SK-N-SH (cell line): ENCODE results near the gene ROR2. TPM values are rescaled to one million over a fixed set of nuclear protein-coding genes. Genes with fewer than 3 reads are reported as not detected.

Source experiments
- CTCF ChIA-PET: fragments of 300-600, 350-600 bp; formaldehyde crosslinking; extraction: SDS; loops from one replicate; lab custom pipeline; 2021; lab: Yijun Ruan, JAX
- POLR2A ChIA-PET: fragments of 350-600 bp; sonication (Branson Sonifier 250); formaldehyde crosslinking; extraction: SDS; loops from one replicate; lab custom pipeline; 2020; ENCODE audit warnings: antibody characterized with exemption, inconsistent platforms; lab: Yijun Ruan, JAX
- DNase-seq: peaks from one replicate; pipeline ENCODE4 v3.0.0; 2012
- H2AFZ ChIP-seq: fragments of 200-600 bp; sonication (generic); 2 replicates; pipeline ENCODE4 v1.8.1; 2016; ENCODE audit warnings: antibody characterized with exemption, mild to moderate bottlenecking, low read depth
- H3F3A ChIP-seq: fragments of 200-600 bp; sonication (generic); replicated peaks from 2 replicates; pipeline ENCODE3; 2016; ENCODE audit warnings: antibody characterized with exemption, mild to moderate bottlenecking; ENCODE audit not compliant: insufficient read depth
- H3K27ac ChIP-seq, 2 experiments: fragments of 200-500 bp in 1 of 2; fragments of 200-600 bp in 1 of 2; sonication (Bioruptor generic) in 1 of 2; sonication (generic), shearing (Covaris generic) in 1 of 2; 2 replicates each; pipeline versions ENCODE4 v1.5.1 to v1.6.1; 2014 to 2016; ENCODE audit warnings: low read depth in 2 of 2, inconsistent platforms in 1 of 2, low read length in 1 of 2, mild to moderate bottlenecking in 1 of 2, mixed read lengths in 1 of 2
- H3K27me3 ChIP-seq: fragments of 200-600 bp; sonication (generic), shearing (Covaris generic); 2 replicates; pipeline ENCODE4 v1.6.1; 2016; ENCODE audit warnings: mixed run types; ENCODE audit not compliant: insufficient read depth
- H3K36me3 ChIP-seq, 2 experiments: fragments of 200-500 bp in 1 of 2; fragments of 200-600 bp in 1 of 2; sonication (Bioruptor generic) in 1 of 2; sonication (generic) in 1 of 2; replicated peaks in 1 of 2; 2 replicates each; pipeline versions ENCODE3 to v1.5.1; 2014 to 2016; ENCODE audit warnings: low read length in 1 of 2, mild to moderate bottlenecking in 1 of 2; ENCODE audit not compliant: insufficient read depth in 2 of 2, control insufficient read depth in 1 of 2
- H3K4me1 ChIP-seq, 2 experiments: fragments of 200-500 bp in 1 of 2; fragments of 200-600 bp in 1 of 2; sonication (Bioruptor generic) in 1 of 2; sonication (generic), shearing (Covaris generic) in 1 of 2; 2 replicates each; pipeline versions ENCODE4 v1.5.1 to v1.6.1; 2014 to 2016; ENCODE audit warnings: low read depth in 1 of 2, low read length in 1 of 2, mixed run types in 1 of 2; ENCODE audit not compliant: insufficient read depth in 2 of 2, control insufficient read depth in 1 of 2
- H3K4me2 ChIP-seq: fragments of 200-600 bp; sonication (generic), shearing (Covaris generic); 2 replicates; pipeline ENCODE4 v1.6.1; 2017; ENCODE audit warnings: mixed run types
- H3K4me3 ChIP-seq, 2 experiments: fragments of 200-500 bp in 1 of 2; fragments of 200-600 bp in 1 of 2; sonication (Bioruptor generic) in 1 of 2; sonication (generic), shearing (Covaris generic) in 1 of 2; 2 replicates each; pipeline versions ENCODE4 v1.5.1 to v1.8.1; 2014 to 2016; ENCODE audit warnings: low read depth in 2 of 2, inconsistent platforms in 1 of 2, low read length in 1 of 2, mild to moderate bottlenecking in 1 of 2, mixed read lengths in 1 of 2, moderate library complexity in 1 of 2
- H3K79me2 ChIP-seq: fragments of 200-600 bp; sonication (generic); 2 replicates; pipeline ENCODE4 v1.8.1; 2017; ENCODE audit warnings: mild to moderate bottlenecking; ENCODE audit not compliant: insufficient read depth
- H3K9ac ChIP-seq: fragments of 200-600 bp; sonication (generic); 2 replicates; pipeline ENCODE4 v1.6.1; 2017; ENCODE audit warnings: mixed run types
- H3K9me2 ChIP-seq: fragments of 200-600 bp; sonication (generic); 2 replicates; pipeline ENCODE4 v1.6.1; 2017; ENCODE audit warnings: mixed run types
- H3K9me3 ChIP-seq: fragments of 200-600 bp; sonication (generic); 2 replicates; pipeline ENCODE4 v1.6.1; 2017; ENCODE audit warnings: mixed run types, mild to moderate bottlenecking, moderate library complexity
- H4K20me1 ChIP-seq: fragments of 200-600 bp; sonication (generic); 2 replicates; pipeline ENCODE4 v1.6.1; 2017; ENCODE audit warnings: mild to moderate bottlenecking, mixed run types; ENCODE audit not compliant: insufficient read depth
- ELF1 ChIP-seq: IDR thresholded peaks from 2 replicates; pipeline ENCODE4 v1.4.0; 2012
- EP300 ChIP-seq, 2 experiments: IDR thresholded peaks; 2 replicates each; pipeline versions ENCODE4 v1.4.0 to v1.6.1; 2012; ENCODE audit warnings: borderline replicate concordance in 1 of 2, low read depth in 1 of 2, low read length in 1 of 2
- EZH2phosphoT487 ChIP-seq: fragments of 200-600 bp; sonication (generic); IDR thresholded peaks from 2 replicates; pipeline ENCODE4 v1.6.1; 2017; ENCODE audit warnings: low read depth, mixed run types, mild to moderate bottlenecking, antibody characterized with exemption, moderate library complexity, borderline replicate concordance
- GABPA ChIP-seq: IDR thresholded peaks from 2 replicates; pipeline ENCODE4 v1.4.0; 2012; ENCODE audit warnings: low read depth, mild to moderate bottlenecking
- MAX ChIP-seq: IDR thresholded peaks from 2 replicates; pipeline ENCODE4 v1.4.0; 2012; ENCODE audit warnings: low read depth
- NFIC ChIP-seq: IDR thresholded peaks from 2 replicates; pipeline ENCODE4 v1.4.0; 2012; ENCODE audit warnings: borderline replicate concordance
- PBX3 ChIP-seq: IDR thresholded peaks from 2 replicates; pipeline ENCODE4; 2012
- POLR2AphosphoS5 ChIP-seq: IDR thresholded peaks from 2 replicates; pipeline ENCODE4 v1.6.1; 2012; ENCODE audit warnings: low read depth, low read length
- RCOR1 ChIP-seq: fragments of 150-350 bp; IDR thresholded peaks from 2 replicates; pipeline ENCODE4 v1.6.1; 2017; ENCODE audit warnings: antibody characterized with exemption, low read length
- RFX5 ChIP-seq: IDR thresholded peaks from 2 replicates; pipeline ENCODE4 v1.6.1; 2012; ENCODE audit warnings: mild to moderate bottlenecking, improper control_type of control experiment, low read length
- TAF1 ChIP-seq: IDR thresholded peaks from 2 replicates; pipeline ENCODE4 v1.6.1; 2012; ENCODE audit warnings: low read depth, mild to moderate bottlenecking, low read length, moderate library complexity, borderline replicate concordance
- TCF12 ChIP-seq: IDR thresholded peaks from 2 replicates; pipeline ENCODE4 v1.4.0; 2012
- USF2 ChIP-seq: fragments of 150-350 bp; IDR thresholded peaks from 2 replicates; pipeline ENCODE4 v1.6.1; 2017; ENCODE audit warnings: antibody characterized with exemption, low read length, low read depth, borderline replicate concordance
- WGBS: methylation state at CpG from one replicate; pipeline ENCODE4 v1.1.6; 2017; ENCODE audit warnings: low lambda C conversion rate; 5-methylcytosine and 5-hydroxymethylcytosine counted together
- polyA plus RNA-seq, 3 experiments: library from polyadenylated mRNA; depleted of rRNA; stranded (reverse); fragments of >200 nt; gene quantifications; 2 replicates each; pipeline ENCODE4 v1.2.3, GENCODE V29; 2012
- TF ChIP-seq, protein P1 (sequence below): IDR thresholded peaks from 2 replicates; pipeline ENCODE4 v1.4.0; 2012; ENCODE audit warnings: low read depth, borderline replicate concordance

Gene ROR2
- polyA plus RNA-seq, 1 of the 3 experiments (the other 2 are of a cell fraction) = 0.43 TPM

- CTCF ChIA-PET = no interaction called here
- WGBS = 59% methylated on average over 7 of the region's 7 CpGs
These were observed 117.7 kb downstream of the ROR2 start for GRCh38 chr9:91832322-91832721.

More at GRCh38 chr9:91832322-91832721, 117.7 kb downstream of the ROR2 start:
- no peak for DNase-seq
- no peaks in the 10 kb centered on the region for H3K9me3 ChIP-seq
- no peaks in the 10 kb centered on the region for H3K9me2 ChIP-seq
- H3K79me2 ChIP-seq = no peaks in the 10 kb centered on the region
- no peaks in the 10 kb centered on the region for H4K20me1 ChIP-seq
- POLR2A ChIA-PET = no interaction called here
- H3K27ac ChIP-seq = no peak overlapping the region
- H3K4me2 ChIP-seq = no peak overlapping the region
- no peak overlapping the region for H3K4me3 ChIP-seq
- H3K27me3 ChIP-seq = no peaks in the 10 kb centered on the region
- H3K9ac ChIP-seq = no peak overlapping the region
- TF ChIP-seq MAX (no peak), EZH2phosphoT487 (no peak), USF2 (no peak), POLR2AphosphoS5 (no peak), RFX5 (no peak), RCOR1 (no peak), GABPA (no peak), PBX3 (no peak), TCF12 (no peak), NFIC (no peak), EP300 (IDR thresholded peaks at IDR 0.05; ENCODE audit: borderline replicate concordance in 1 of 2, low read depth in 1 of 2, low read length in 1 of 2) (no peak), TAF1 (no peak), ELF1 (no peak)
- TF ChIP-seq, protein P1, sequence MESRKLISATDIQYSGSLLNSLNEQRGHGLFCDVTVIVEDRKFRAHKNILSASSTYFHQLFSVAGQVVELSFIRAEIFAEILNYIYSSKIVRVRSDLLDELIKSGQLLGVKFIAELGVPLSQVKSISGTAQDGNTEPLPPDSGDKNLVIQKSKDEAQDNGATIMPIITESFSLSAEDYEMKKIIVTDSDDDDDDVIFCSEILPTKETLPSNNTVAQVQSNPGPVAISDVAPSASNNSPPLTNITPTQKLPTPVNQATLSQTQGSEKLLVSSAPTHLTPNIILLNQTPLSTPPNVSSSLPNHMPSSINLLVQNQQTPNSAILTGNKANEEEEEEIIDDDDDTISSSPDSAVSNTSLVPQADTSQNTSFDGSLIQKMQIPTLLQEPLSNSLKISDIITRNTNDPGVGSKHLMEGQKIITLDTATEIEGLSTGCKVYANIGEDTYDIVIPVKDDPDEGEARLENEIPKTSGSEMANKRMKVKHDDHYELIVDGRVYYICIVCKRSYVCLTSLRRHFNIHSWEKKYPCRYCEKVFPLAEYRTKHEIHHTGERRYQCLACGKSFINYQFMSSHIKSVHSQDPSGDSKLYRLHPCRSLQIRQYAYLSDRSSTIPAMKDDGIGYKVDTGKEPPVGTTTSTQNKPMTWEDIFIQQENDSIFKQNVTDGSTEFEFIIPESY = no peak
- H2AFZ ChIP-seq = no peak overlapping the region
- H3K4me1 ChIP-seq = peaks cover 0 to 24% of the 10 kb centered on the region in 2 experiments; a peak in 1 of 4 replicates
- H3K36me3 ChIP-seq = no peaks in the 10 kb centered on the region
- no peaks in the 10 kb centered on the region for H3F3A ChIP-seq
